Ishikawa (cell line): ENCODE results near the gene LCP2.

Experiments
- CEBPB ChIP-seq: IDR thresholded peaks from 2 replicates; pipeline ENCODE4 v1.6.1; 2012
- CREB1 ChIP-seq: IDR thresholded peaks from 2 replicates; pipeline ENCODE4 v1.6.1; 2012; ENCODE audit warnings: low read depth
- EGR1 ChIP-seq: IDR thresholded peaks from 2 replicates; pipeline ENCODE4 v1.6.1; 2012
- EP300 ChIP-seq: IDR thresholded peaks from 2 replicates; pipeline ENCODE4 v1.6.1; 2012; ENCODE audit warnings: borderline replicate concordance
- FOXM1 ChIP-seq: IDR thresholded peaks from 2 replicates; pipeline ENCODE4 v1.6.1; 2012; ENCODE audit warnings: low read depth, borderline replicate concordance
- MAX ChIP-seq: IDR thresholded peaks from 2 replicates; pipeline ENCODE4 v1.6.1; 2012
- NFIC ChIP-seq: IDR thresholded peaks from 2 replicates; pipeline ENCODE4 v1.6.1; 2012
- RAD21 ChIP-seq: IDR thresholded peaks from 2 replicates; pipeline ENCODE4 v1.6.1; 2012; ENCODE audit warnings: low read depth
- REST ChIP-seq: IDR thresholded peaks from 2 replicates; pipeline ENCODE4 v1.6.1; 2012; ENCODE audit warnings: low read depth, mild to moderate bottlenecking
- TAF1 ChIP-seq: IDR thresholded peaks from 2 replicates; pipeline ENCODE4 v1.6.1; 2012; ENCODE audit warnings: low read depth, mild to moderate bottlenecking
- TCF12 ChIP-seq: IDR thresholded peaks from 2 replicates; pipeline ENCODE4 v1.6.1; 2012; ENCODE audit warnings: low read depth
- TEAD4 ChIP-seq: IDR thresholded peaks from 2 replicates; pipeline ENCODE4 v1.6.1; 2012
- USF1 ChIP-seq: IDR thresholded peaks from 2 replicates; pipeline ENCODE4 v1.6.1; 2012
- YY1 ChIP-seq: IDR thresholded peaks from 2 replicates; pipeline ENCODE4 v1.6.1; 2012; ENCODE audit warnings: low read depth
- ZBTB7A ChIP-seq: IDR thresholded peaks from 2 replicates; pipeline ENCODE4 v1.6.1; 2012; ENCODE audit warnings: low read depth

Gene LCP2

GRCh38 chr5:170200876-170201275, 96.7 kb downstream of the LCP2 start:
- TF ChIP-seq TEAD4 (no peak), FOXM1 (no peak), ZBTB7A (no peak), EGR1 (no peak), REST (no peak), TAF1 (no peak), MAX (no peak), CEBPB (no peak), CREB1 (no peak), YY1 (no peak), TCF12 (no peak), USF1 (no peak), RAD21 (no peak), EP300 (no peak), NFIC (no peak)
